ENCODE results near the gene MCTP1. TPM values are rescaled to one million over a fixed set of nuclear protein-coding genes. Genes with fewer than 3 reads are reported as not detected.

MCTP1 gene
- total and polyA plus RNA-seq, 2 of the 8 experiments (the other 6 are each of a cell fraction or from before 2014, with no cell fraction given), result 0.56 to 3.4 TPM

DNA sequence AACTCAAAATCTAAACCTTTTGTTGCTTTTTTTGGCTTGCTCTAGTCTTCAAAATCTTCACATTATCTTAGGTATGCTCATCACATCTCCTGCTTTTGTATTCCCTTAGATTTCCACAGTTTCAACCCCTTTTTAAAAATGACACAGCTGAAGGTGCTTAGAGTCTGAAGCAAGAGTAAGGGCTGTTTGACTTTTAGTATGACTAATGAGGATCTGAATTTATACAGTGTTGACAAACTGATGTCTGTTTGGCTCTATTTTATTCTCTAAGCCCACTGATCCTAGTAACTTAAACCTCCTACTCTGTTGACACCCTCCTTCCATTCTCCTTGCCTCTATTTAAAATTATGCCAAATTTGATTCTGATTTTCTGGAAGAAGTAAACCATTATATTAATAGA is 200.1 kb downstream of the MCTP1 start:
- Histone ChIP-seq H3K23me2 (ENCODE audit: low read depth, low read length) (no peaks in the 10 kb centered on the region; the same call in 1 of the 2 replicates), H3K23ac (ENCODE audit: insufficient read length) (no peak overlapping the region), H3K4me2 (ENCODE audit: insufficient read depth in 1 of 2, low read depth in 2 of 2, low read length in 2 of 2) (no peak overlapping the region), H3K56ac (replicated peaks; ENCODE audit: insufficient read length, low read depth, low read length) (peak overlapping the region; percentile 24), H3K4me1 (replicated peaks in 1 of 4; ENCODE audit: control insufficient read depth in 3 of 4, insufficient read depth in 4 of 4, low read length in 3 of 4) (peaks cover 0 to 7% (median 1%) of the 10 kb centered on the region in 4 experiments; a peak in 2 of 7 replicates), H3K27ac (ENCODE audit: low read depth, low read length) (no peak overlapping the region), H3K36me3 (ENCODE audit: control insufficient read depth in 2 of 4, insufficient read depth in 4 of 4, low read length in 3 of 4) (no peaks in the 10 kb centered on the region), H2AFZ (ENCODE audit: low read length) (no peak overlapping the region), H2BK20ac (ENCODE audit: low read length) (no peak overlapping the region), H3K79me1 (ENCODE audit: low read depth, low read length) (no peaks in the 10 kb centered on the region), H4K5ac (ENCODE audit: insufficient read length, low read depth, low read length) (no peak overlapping the region), H3K14ac (ENCODE audit: insufficient read length) (no peak overlapping the region), H3K79me2 (ENCODE audit: control insufficient read depth in 1 of 2, insufficient read depth in 2 of 2, low read length in 2 of 2) (no peaks in the 10 kb centered on the region), H2AK5ac (ENCODE audit: low read depth, low read length) (no peak overlapping the region), H4K91ac (replicated peaks; ENCODE audit: insufficient read length, low read length) (no peak overlapping the region), H2BK15ac (ENCODE audit: low read length) (no peak overlapping the region), H4K20me1 (replicated peaks in 1 of 2; ENCODE audit: control insufficient read depth in 1 of 2, insufficient read depth in 2 of 2, low read length in 2 of 2) (no peaks in the 10 kb centered on the region), H3K4me3 (ENCODE audit: extremely low read depth in 1 of 4, insufficient read depth in 2 of 4, low read depth in 3 of 4, low read length in 4 of 4) (no peak overlapping the region), H3K27me3 (replicated peaks in 1 of 4; ENCODE audit: control insufficient read depth in 3 of 4, extremely low read depth in 1 of 4, insufficient read depth in 3 of 4, low read length in 3 of 4) (no peaks in the 10 kb centered on the region; a peak in 1 of 7 replicates), H2BK120ac (replicated peaks; ENCODE audit: low read depth, low read length) (no peak overlapping the region), H2BK5ac (ENCODE audit: low read depth, low read length) (no peak overlapping the region), H3K4ac (replicated peaks; ENCODE audit: insufficient read length, low read depth, low read length) (no peak overlapping the region), H3K18ac (ENCODE audit: extremely low read depth, low read length) (no peak overlapping the region), H3K9me3 (ENCODE audit: insufficient read depth in 2 of 2, low read depth in 1 of 2, low read length in 1 of 2) (no peaks in the 10 kb centered on the region), H4K8ac (ENCODE audit: extremely low read depth, insufficient read depth, low read length) (no peak overlapping the region), H3K9ac (replicated peaks in 1 of 4; ENCODE audit: extremely low read depth in 1 of 4, low read depth in 3 of 4, low read length in 3 of 4) (no peak overlapping the region), H2BK12ac (ENCODE audit: low read depth, low read length) (no peak overlapping the region)
- CTCF ChIA-PET (ENCODE audit: partially characterized antibody), result no interaction called here
- POLR2A ChIA-PET (ENCODE audit: partially characterized antibody), result no interaction called here
- no peak for FAIRE-seq
- no peak for DNase-seq (ENCODE audit: low read depth in 1 of 2, low spot score in 2 of 2)
- no peak for TF ChIP-seq CHD1 (IDR thresholded peaks at IDR 0.05; ENCODE audit: low read depth, low read length)
- TF ChIP-seq, protein P1, sequence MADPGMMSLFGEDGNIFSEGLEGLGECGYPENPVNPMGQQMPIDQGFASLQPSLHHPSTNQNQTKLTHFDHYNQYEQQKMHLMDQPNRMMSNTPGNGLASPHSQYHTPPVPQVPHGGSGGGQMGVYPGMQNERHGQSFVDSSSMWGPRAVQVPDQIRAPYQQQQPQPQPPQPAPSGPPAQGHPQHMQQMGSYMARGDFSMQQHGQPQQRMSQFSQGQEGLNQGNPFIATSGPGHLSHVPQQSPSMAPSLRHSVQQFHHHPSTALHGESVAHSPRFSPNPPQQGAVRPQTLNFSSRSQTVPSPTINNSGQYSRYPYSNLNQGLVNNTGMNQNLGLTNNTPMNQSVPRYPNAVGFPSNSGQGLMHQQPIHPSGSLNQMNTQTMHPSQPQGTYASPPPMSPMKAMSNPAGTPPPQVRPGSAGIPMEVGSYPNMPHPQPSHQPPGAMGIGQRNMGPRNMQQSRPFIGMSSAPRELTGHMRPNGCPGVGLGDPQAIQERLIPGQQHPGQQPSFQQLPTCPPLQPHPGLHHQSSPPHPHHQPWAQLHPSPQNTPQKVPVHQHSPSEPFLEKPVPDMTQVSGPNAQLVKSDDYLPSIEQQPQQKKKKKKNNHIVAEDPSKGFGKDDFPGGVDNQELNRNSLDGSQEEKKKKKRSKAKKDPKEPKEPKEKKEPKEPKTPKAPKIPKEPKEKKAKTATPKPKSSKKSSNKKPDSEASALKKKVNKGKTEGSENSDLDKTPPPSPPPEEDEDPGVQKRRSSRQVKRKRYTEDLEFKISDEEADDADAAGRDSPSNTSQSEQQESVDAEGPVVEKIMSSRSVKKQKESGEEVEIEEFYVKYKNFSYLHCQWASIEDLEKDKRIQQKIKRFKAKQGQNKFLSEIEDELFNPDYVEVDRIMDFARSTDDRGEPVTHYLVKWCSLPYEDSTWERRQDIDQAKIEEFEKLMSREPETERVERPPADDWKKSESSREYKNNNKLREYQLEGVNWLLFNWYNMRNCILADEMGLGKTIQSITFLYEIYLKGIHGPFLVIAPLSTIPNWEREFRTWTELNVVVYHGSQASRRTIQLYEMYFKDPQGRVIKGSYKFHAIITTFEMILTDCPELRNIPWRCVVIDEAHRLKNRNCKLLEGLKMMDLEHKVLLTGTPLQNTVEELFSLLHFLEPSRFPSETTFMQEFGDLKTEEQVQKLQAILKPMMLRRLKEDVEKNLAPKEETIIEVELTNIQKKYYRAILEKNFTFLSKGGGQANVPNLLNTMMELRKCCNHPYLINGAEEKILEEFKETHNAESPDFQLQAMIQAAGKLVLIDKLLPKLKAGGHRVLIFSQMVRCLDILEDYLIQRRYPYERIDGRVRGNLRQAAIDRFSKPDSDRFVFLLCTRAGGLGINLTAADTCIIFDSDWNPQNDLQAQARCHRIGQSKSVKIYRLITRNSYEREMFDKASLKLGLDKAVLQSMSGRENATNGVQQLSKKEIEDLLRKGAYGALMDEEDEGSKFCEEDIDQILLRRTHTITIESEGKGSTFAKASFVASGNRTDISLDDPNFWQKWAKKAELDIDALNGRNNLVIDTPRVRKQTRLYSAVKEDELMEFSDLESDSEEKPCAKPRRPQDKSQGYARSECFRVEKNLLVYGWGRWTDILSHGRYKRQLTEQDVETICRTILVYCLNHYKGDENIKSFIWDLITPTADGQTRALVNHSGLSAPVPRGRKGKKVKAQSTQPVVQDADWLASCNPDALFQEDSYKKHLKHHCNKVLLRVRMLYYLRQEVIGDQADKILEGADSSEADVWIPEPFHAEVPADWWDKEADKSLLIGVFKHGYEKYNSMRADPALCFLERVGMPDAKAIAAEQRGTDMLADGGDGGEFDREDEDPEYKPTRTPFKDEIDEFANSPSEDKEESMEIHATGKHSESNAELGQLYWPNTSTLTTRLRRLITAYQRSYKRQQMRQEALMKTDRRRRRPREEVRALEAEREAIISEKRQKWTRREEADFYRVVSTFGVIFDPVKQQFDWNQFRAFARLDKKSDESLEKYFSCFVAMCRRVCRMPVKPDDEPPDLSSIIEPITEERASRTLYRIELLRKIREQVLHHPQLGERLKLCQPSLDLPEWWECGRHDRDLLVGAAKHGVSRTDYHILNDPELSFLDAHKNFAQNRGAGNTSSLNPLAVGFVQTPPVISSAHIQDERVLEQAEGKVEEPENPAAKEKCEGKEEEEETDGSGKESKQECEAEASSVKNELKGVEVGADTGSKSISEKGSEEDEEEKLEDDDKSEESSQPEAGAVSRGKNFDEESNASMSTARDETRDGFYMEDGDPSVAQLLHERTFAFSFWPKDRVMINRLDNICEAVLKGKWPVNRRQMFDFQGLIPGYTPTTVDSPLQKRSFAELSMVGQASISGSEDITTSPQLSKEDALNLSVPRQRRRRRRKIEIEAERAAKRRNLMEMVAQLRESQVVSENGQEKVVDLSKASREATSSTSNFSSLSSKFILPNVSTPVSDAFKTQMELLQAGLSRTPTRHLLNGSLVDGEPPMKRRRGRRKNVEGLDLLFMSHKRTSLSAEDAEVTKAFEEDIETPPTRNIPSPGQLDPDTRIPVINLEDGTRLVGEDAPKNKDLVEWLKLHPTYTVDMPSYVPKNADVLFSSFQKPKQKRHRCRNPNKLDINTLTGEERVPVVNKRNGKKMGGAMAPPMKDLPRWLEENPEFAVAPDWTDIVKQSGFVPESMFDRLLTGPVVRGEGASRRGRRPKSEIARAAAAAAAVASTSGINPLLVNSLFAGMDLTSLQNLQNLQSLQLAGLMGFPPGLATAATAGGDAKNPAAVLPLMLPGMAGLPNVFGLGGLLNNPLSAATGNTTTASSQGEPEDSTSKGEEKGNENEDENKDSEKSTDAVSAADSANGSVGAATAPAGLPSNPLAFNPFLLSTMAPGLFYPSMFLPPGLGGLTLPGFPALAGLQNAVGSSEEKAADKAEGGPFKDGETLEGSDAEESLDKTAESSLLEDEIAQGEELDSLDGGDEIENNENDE (IDR thresholded peaks at IDR 0.05; ENCODE audit: insufficient replicate concordance, low read length), result no peak

Data from H1 (cell line).